K562 (cell line): Measurements from ENCODE around the gene OVOL3. TPM values are rescaled to one million over a fixed set of nuclear protein-coding genes. Genes with fewer than 3 reads are reported as not detected.

ENCODE experiments used
- ARNT ChIP-seq, 2 experiments: fragments of 450-650 bp; IDR thresholded peaks; 2 replicates each; pipeline ENCODE4 v1.6.1; 2016; ENCODE audit warnings: mild to moderate bottlenecking in 1 of 2
- BRCA1 ChIP-seq, 2 experiments: fragments of 450-650 bp in 1 of 2; sonication (generic) in 1 of 2; formaldehyde crosslinking in 1 of 2; IDR thresholded peaks; 2 replicates each; pipeline versions ENCODE4 v1.5.0 to v1.6.1; 2017 to 2020; ENCODE audit warnings: mild to moderate bottlenecking in 1 of 2, missing genetic modification reagents in 1 of 2
- ETV6 ChIP-seq, 3 experiments: fragments of 150-350 bp in 1 of 3; sonication (generic) in 1 of 3; formaldehyde crosslinking in 1 of 3; IDR thresholded peaks; 2 replicates each; pipeline versions ENCODE4 v1.6.1 to v1.8.0; 2014 to 2022; ENCODE audit warnings: borderline replicate concordance in 2 of 3, low read depth in 2 of 3, antibody characterized with exemption in 1 of 3, low read length in 1 of 3, mild to moderate bottlenecking in 1 of 3, missing genetic modification reagents in 1 of 3
- FOXM1 ChIP-seq, 2 experiments: fragments of 450-650 bp in 1 of 2; sonication (generic) in 1 of 2; formaldehyde crosslinking in 1 of 2; IDR thresholded peaks; 2 replicates each; pipeline versions ENCODE4 v1.6.1 to v1.9.0; 2017 to 2022; ENCODE audit warnings: low read depth in 2 of 2, mild to moderate bottlenecking in 2 of 2, missing genetic modification reagents in 1 of 2, moderate library complexity in 1 of 2
- L3MBTL2 ChIP-seq: fragments of 450-650 bp; IDR thresholded peaks from 2 replicates; pipeline ENCODE4 v1.6.1; 2016; ENCODE audit warnings: mild to moderate bottlenecking, moderate library complexity
- POLR2G ChIP-seq: fragments of 200-400 bp; formaldehyde crosslinking; IDR thresholded peaks from 2 replicates; pipeline ENCODE4 v1.6.1; 2017; ENCODE audit warnings: low read depth, mild to moderate bottlenecking, antibody characterized with exemption, low read length, moderate library complexity
- RBM22 ChIP-seq: fragments of 200-400 bp; formaldehyde crosslinking; IDR thresholded peaks from 2 replicates; pipeline ENCODE4 v1.6.1; 2018; ENCODE audit warnings: low read length, low read depth; ENCODE audit not compliant: poor library complexity, severe bottlenecking
- ZNF77 ChIP-seq: fragments of 250-450 bp; sonication (Bioruptor Pico); IDR thresholded peaks from 2 replicates; pipeline ENCODE4 v1.5.0; 2020
- ZNF79 ChIP-seq: fragments of 250-450 bp; sonication (Bioruptor Pico); IDR thresholded peaks from 2 replicates; pipeline ENCODE4 v1.4.0; 2020; ENCODE audit warnings: low read depth, mild to moderate bottlenecking, moderate library complexity
- polyA plus RNA-seq, 8 experiments: library from polyadenylated mRNA; depleted of rRNA in 4 of 8; stranded (reverse) in 5 of 8; unstranded in 3 of 8; fragments of >200 nt; fragmentation: Nextera tagmentation in 2 of 8; fragmentation: Illumina TruSeq in 1 of 8; extraction: Ambion mirVana in 2 of 8; extraction: Trizol in 1 of 8; gene quantifications; 2 replicates each; pipeline versions ENCODE4 v1.2.1 to v1.2.3, GENCODE V29; 2011 to 2014; ENCODE audit warnings: inconsistent platforms in 1 of 8, missing spikeins in 1 of 8
- total RNA-seq, 7 experiments: library from RNA; depleted of rRNA in 6 of 7; stranded (reverse); fragments of >200 nt in 6 of 7; fragmentation: Illumina TruSeq in 2 of 7; extraction: Trizol in 2 of 7; gene quantifications; 2 replicates each; pipeline versions ENCODE4 v1.2.1 to v1.2.3, GENCODE V29; 2011 to 2021; ENCODE audit warnings: low replicate concordance in 1 of 7
- TF ChIP-seq, protein P1 (sequence below): fragments of 450-650 bp; formaldehyde crosslinking; IDR thresholded peaks from 2 replicates; pipeline ENCODE4 v1.4.0; 2020; ENCODE audit warnings: mild to moderate bottlenecking
- TF ChIP-seq, protein P2 (sequence below): fragments of 250-450 bp; sonication (Bioruptor Pico); IDR thresholded peaks from 2 replicates; pipeline ENCODE4 v1.9.0; 2021; ENCODE audit warnings: mild to moderate bottlenecking, inconsistent platforms
- TF ChIP-seq, protein P3 (sequence below): fragments of 250-450 bp; sonication (Bioruptor Pico); IDR thresholded peaks from 2 replicates; pipeline ENCODE4 v1.8.0; 2022; ENCODE audit warnings: moderate library complexity, mild to moderate bottlenecking, inconsistent platforms
- TF ChIP-seq, protein P4 (sequence below), 2 experiments: IDR thresholded peaks; 2 replicates each; pipeline ENCODE4 v1.6.1; 2012; ENCODE audit warnings: improper control_type of control experiment in 2 of 2, low read depth in 2 of 2, low read length in 2 of 2, borderline replicate concordance in 1 of 2
- TF ChIP-seq, protein P5 (sequence below): fragments of 250-450 bp; sonication (Bioruptor Pico); IDR thresholded peaks from 2 replicates; pipeline ENCODE4 v1.4.0; 2020; ENCODE audit warnings: mild to moderate bottlenecking, moderate library complexity, borderline replicate concordance

The OVOL3 gene
- total and polyA plus RNA-seq, 9 of the 15 experiments (the other 6 are each of a cell fraction or from before 2014, with no cell fraction given) = not detected

DNA sequence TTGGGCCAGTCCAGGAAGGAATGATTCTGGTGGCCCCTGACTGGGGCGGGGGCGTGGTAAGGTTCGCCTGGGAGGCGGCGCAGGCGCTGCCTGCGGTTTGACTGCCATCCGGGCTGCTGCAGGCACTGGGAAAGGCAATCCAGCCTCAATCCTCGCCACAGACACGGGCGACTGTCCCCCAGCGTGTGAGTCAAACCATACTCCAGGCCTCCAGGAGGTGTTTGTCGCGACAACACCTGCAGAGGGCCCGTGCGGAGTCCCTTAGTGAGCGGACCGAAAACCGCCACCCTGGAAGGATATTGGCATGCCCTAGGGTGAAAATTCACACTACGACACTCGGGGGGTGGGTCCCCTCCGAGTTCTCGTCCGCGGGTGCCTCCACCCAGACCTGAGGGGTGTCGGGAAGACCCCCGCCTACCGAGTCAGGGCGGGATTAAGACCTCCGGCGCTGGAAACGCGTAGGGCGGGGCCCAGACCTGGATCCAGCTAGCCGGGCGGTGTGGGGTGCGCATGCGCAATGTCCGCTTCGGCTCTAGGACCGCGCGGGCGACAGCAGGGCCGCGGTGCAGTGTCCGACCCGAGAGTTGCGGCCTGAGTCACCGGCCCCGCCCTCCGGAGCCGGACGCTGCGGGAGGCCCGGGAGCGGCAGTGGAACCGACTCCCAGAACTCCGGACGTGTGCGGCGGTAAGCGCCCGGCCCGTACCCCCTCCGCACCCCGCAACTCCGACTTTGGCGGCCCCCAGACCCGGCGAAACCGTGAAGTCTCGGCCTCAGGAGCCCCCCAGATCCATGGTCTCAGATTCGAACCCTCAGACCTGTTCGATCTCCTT, 28.7 kb downstream of the OVOL3 start, which contains the start of gene CAPNS1 (continued):
- TF ChIP-seq POLR2G = peak; percentile 90
- no peak for TF ChIP-seq RBM22
- TF ChIP-seq ARNT (IDR thresholded peaks at IDR 0.05) = no peak
- TF ChIP-seq ETV6 (IDR thresholded peaks at IDR 0.05; ENCODE audit: borderline replicate concordance in 1 of 2, low read depth in 2 of 2, low read length in 1 of 2) = no peak
- TF ChIP-seq ETV6 (CRISPR knock-in tag; IDR thresholded peaks at IDR 0.05; ENCODE audit: borderline replicate concordance) = no peak
- TF ChIP-seq, protein P1, sequence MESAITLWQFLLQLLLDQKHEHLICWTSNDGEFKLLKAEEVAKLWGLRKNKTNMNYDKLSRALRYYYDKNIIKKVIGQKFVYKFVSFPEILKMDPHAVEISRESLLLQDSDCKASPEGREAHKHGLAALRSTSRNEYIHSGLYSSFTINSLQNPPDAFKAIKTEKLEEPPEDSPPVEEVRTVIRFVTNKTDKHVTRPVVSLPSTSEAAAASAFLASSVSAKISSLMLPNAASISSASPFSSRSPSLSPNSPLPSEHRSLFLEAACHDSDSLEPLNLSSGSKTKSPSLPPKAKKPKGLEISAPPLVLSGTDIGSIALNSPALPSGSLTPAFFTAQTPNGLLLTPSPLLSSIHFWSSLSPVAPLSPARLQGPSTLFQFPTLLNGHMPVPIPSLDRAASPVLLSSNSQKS (CRISPR knock-in tag) = no peak
- TF ChIP-seq, protein P2, sequence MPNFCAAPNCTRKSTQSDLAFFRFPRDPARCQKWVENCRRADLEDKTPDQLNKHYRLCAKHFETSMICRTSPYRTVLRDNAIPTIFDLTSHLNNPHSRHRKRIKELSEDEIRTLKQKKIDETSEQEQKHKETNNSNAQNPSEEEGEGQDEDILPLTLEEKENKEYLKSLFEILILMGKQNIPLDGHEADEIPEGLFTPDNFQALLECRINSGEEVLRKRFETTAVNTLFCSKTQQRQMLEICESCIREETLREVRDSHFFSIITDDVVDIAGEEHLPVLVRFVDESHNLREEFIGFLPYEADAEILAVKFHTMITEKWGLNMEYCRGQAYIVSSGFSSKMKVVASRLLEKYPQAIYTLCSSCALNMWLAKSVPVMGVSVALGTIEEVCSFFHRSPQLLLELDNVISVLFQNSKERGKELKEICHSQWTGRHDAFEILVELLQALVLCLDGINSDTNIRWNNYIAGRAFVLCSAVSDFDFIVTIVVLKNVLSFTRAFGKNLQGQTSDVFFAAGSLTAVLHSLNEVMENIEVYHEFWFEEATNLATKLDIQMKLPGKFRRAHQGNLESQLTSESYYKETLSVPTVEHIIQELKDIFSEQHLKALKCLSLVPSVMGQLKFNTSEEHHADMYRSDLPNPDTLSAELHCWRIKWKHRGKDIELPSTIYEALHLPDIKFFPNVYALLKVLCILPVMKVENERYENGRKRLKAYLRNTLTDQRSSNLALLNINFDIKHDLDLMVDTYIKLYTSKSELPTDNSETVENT (CRISPR knock-in tag) = peak; percentile 92
- peak; percentile 85 for TF ChIP-seq L3MBTL2
- TF ChIP-seq ZNF77 (CRISPR knock-in tag) = no peak
- TF ChIP-seq ZNF79 (CRISPR knock-in tag) = no peak
- TF ChIP-seq, protein P3, sequence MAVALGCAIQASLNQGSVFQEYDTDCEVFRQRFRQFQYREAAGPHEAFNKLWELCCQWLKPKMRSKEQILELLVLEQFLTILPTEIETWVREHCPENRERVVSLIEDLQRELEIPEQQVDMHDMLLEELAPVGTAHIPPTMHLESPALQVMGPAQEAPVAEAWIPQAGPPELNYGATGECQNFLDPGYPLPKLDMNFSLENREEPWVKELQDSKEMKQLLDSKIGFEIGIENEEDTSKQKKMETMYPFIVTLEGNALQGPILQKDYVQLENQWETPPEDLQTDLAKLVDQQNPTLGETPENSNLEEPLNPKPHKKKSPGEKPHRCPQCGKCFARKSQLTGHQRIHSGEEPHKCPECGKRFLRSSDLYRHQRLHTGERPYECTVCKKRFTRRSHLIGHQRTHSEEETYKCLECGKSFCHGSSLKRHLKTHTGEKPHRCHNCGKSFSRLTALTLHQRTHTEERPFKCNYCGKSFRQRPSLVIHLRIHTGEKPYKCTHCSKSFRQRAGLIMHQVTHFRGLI (CRISPR knock-in tag) = no peak
- TF ChIP-seq BRCA1 (IDR thresholded peaks at IDR 0.05) = no peak
- no peak for TF ChIP-seq BRCA1 (CRISPR knock-in tag; IDR thresholded peaks at IDR 0.05)
- TF ChIP-seq, protein P4, sequence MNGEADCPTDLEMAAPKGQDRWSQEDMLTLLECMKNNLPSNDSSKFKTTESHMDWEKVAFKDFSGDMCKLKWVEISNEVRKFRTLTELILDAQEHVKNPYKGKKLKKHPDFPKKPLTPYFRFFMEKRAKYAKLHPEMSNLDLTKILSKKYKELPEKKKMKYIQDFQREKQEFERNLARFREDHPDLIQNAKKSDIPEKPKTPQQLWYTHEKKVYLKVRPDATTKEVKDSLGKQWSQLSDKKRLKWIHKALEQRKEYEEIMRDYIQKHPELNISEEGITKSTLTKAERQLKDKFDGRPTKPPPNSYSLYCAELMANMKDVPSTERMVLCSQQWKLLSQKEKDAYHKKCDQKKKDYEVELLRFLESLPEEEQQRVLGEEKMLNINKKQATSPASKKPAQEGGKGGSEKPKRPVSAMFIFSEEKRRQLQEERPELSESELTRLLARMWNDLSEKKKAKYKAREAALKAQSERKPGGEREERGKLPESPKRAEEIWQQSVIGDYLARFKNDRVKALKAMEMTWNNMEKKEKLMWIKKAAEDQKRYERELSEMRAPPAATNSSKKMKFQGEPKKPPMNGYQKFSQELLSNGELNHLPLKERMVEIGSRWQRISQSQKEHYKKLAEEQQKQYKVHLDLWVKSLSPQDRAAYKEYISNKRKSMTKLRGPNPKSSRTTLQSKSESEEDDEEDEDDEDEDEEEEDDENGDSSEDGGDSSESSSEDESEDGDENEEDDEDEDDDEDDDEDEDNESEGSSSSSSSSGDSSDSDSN (IDR thresholded peaks at IDR 0.05; ENCODE audit: borderline replicate concordance in 1 of 2, low read depth in 2 of 2, low read length in 2 of 2) = peak in 1 of 2 experiments; percentile 80; a peak in 2 of 4 replicates
- TF ChIP-seq, protein P5, sequence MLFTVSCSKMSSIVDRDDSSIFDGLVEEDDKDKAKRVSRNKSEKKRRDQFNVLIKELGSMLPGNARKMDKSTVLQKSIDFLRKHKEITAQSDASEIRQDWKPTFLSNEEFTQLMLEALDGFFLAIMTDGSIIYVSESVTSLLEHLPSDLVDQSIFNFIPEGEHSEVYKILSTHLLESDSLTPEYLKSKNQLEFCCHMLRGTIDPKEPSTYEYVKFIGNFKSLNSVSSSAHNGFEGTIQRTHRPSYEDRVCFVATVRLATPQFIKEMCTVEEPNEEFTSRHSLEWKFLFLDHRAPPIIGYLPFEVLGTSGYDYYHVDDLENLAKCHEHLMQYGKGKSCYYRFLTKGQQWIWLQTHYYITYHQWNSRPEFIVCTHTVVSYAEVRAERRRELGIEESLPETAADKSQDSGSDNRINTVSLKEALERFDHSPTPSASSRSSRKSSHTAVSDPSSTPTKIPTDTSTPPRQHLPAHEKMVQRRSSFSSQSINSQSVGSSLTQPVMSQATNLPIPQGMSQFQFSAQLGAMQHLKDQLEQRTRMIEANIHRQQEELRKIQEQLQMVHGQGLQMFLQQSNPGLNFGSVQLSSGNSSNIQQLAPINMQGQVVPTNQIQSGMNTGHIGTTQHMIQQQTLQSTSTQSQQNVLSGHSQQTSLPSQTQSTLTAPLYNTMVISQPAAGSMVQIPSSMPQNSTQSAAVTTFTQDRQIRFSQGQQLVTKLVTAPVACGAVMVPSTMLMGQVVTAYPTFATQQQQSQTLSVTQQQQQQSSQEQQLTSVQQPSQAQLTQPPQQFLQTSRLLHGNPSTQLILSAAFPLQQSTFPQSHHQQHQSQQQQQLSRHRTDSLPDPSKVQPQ = no peak
- TF ChIP-seq FOXM1 (IDR thresholded peaks at IDR 0.05; ENCODE audit: low read depth) = peak; percentile 96
- no peak for TF ChIP-seq FOXM1 (CRISPR knock-in tag; IDR thresholded peaks at IDR 0.05; ENCODE audit: low read depth)
